GM06990 (cell line): ENCODE data around the gene EHMT1.

Source experiments
- DNase-seq: peaks from one replicate; pipeline ENCODE4 v3.0.0-alpha.2; 2011; ENCODE audit not compliant: insufficient read length; ENCODE audit errors: extremely low read depth
- H3K27me3 ChIP-seq: replicated peaks from 2 replicates; pipeline ENCODE4 v1.6.0; 2011; ENCODE audit warnings: low read length; ENCODE audit not compliant: control insufficient read depth, insufficient read depth
- H3K36me3 ChIP-seq: 2 replicates; pipeline ENCODE4 v1.5.1; 2011; ENCODE audit warnings: low read length; ENCODE audit not compliant: control insufficient read depth, insufficient read depth
- H3K4me3 ChIP-seq: replicated peaks from 2 replicates; pipeline ENCODE4 v1.5.1; 2011; ENCODE audit warnings: low read depth, mild to moderate bottlenecking, control low read depth, low read length
- CTCF ChIP-seq: IDR thresholded peaks from 2 replicates; pipeline ENCODE4 v1.5.1; 2011; ENCODE audit warnings: low read length, control low read depth, mild to moderate bottlenecking, inconsistent platforms; ENCODE audit not compliant: insufficient read depth, poor library complexity, severe bottlenecking

EHMT1 gene

GRCh38 chr9:137750566-137750965, 131.8 kb downstream of the EHMT1 start:
- no peaks in the 10 kb centered on the region for H3K27me3 ChIP-seq
- no peak for DNase-seq
- TF ChIP-seq CTCF = no peak
- no peak overlapping the region for H3K4me3 ChIP-seq
- H3K36me3 ChIP-seq = peaks cover 30% of the 10 kb centered on the region

- TF ChIP-seq CTCF = no peak
- DNase-seq = no peak
- no peak overlapping the region for H3K4me3 ChIP-seq
- H3K36me3 ChIP-seq = peaks cover 33% of the 10 kb centered on the region
- no peaks in the 10 kb centered on the region for H3K27me3 ChIP-seq
Measured at GRCh38 chr9:137751616-137752015, 132.8 kb downstream of the EHMT1 start.

- Histone ChIP-seq H3K27me3 (no peaks in the 10 kb centered on the region), H3K36me3 (peaks cover 33% of the 10 kb centered on the region), H3K4me3 (no peak overlapping the region)
- DNase-seq = no peak
- no peak for TF ChIP-seq CTCF
Measured at GRCh38 chr9:137752426-137752825, 133.6 kb downstream of the EHMT1 start.

- DNase-seq = no peak
- TF ChIP-seq CTCF = no peak
- Histone ChIP-seq H3K36me3 (peaks cover 31% of the 10 kb centered on the region), H3K27me3 (no peaks in the 10 kb centered on the region), H3K4me3 (no peak overlapping the region)
Measured at GRCh38 chr9:137753192-137753765, 134.5 kb downstream of the EHMT1 start.

- H3K4me3 ChIP-seq = no peak overlapping the region
- H3K36me3 ChIP-seq = peaks cover 30% of the 10 kb centered on the region
- DNase-seq = no peak
- no peak for TF ChIP-seq CTCF
- no peaks in the 10 kb centered on the region for H3K27me3 ChIP-seq
Measured at GRCh38 chr9:137755261-137755927, 136.6 kb downstream of the EHMT1 start.
